IMR-90 (cell line): ENCODE data around the gene AVPR2. TPM values are rescaled to one million over a fixed set of nuclear protein-coding genes. Genes with fewer than 3 reads are reported as not detected.

Experiments used
- ATAC-seq: fragments of 200-7000 bp; cut with Tn5 transposase; 2 replicates; pipeline ENCODE4 v1.9.1; 2020; ENCODE audit warnings: low read depth, mild to moderate bottlenecking, moderate library complexity
- BruUV-seq: library from RNA; stranded (reverse); fragments of 400-500 nt; replicated peaks from 2 replicates; lab custom pipeline; 2021; lab: Mats Ljungman, UMichigan
- CTCF ChIA-PET: fragments of 300-600 bp; formaldehyde crosslinking; extraction: SDS; loops from one replicate; lab custom pipeline; 2021; ENCODE audit warnings: antibody characterized with exemption; lab: Yijun Ruan, JAX
- POLR2A ChIA-PET: fragments of 300-600 bp; sonication (Branson Sonifier 250); formaldehyde crosslinking; loops from one replicate; lab custom pipeline; 2022; ENCODE audit warnings: antibody characterized with exemption; ENCODE audit not compliant: unreplicated experiment; lab: Charles Lee
- DNase-seq: peaks from one replicate; pipeline ENCODE4 v3.0.0; 2013
- H2AFZ ChIP-seq: replicated peaks from 2 replicates; pipeline ENCODE3; 2013; ENCODE audit warnings: low read length, mild to moderate bottlenecking; ENCODE audit not compliant: poor library complexity
- H2AK5ac ChIP-seq: 2 replicates; pipeline ENCODE4 v1.6.1; 2013; ENCODE audit warnings: low read depth, low read length, inconsistent platforms
- H2AK9ac ChIP-seq: replicated peaks from 2 replicates; pipeline ENCODE3; 2013; ENCODE audit warnings: mild to moderate bottlenecking, low read depth, low read length, moderate library complexity; ENCODE audit not compliant: poor library complexity
- H2BK120ac ChIP-seq: 2 replicates; pipeline ENCODE4 v1.6.1; 2013; ENCODE audit warnings: low read depth, low read length, inconsistent platforms
- H2BK15ac ChIP-seq: 3 replicates; pipeline ENCODE4 v1.6.1; 2013; ENCODE audit warnings: low read depth, low read length, inconsistent platforms
- H2BK20ac ChIP-seq: 2 replicates; pipeline ENCODE4 v1.6.1; 2013; ENCODE audit warnings: low read depth, mild to moderate bottlenecking, inconsistent platforms, low read length, moderate library complexity
- H2BK5ac ChIP-seq: 2 replicates; pipeline ENCODE4 v1.6.1; 2013; ENCODE audit warnings: mild to moderate bottlenecking, low read depth, low read length, inconsistent platforms; ENCODE audit not compliant: poor library complexity, severe bottlenecking
- H3K14ac ChIP-seq: replicated peaks from 2 replicates; pipeline ENCODE4 v1.6.1; 2013; ENCODE audit warnings: low read depth, low read length, inconsistent platforms
- H3K18ac ChIP-seq: 2 replicates; pipeline ENCODE4 v1.6.1; 2013; ENCODE audit warnings: low read depth, low read length, control low read depth
- H3K23ac ChIP-seq: 2 replicates; pipeline ENCODE4 v1.6.1; 2013; ENCODE audit warnings: low read depth, low read length, inconsistent platforms
- H3K27ac ChIP-seq: 2 replicates; pipeline ENCODE4 v1.5.1; 2013; ENCODE audit warnings: mild to moderate bottlenecking, control low read depth, low read length; ENCODE audit not compliant: insufficient read depth
- H3K27me3 ChIP-seq: 2 replicates; pipeline ENCODE4 v1.6.1; 2013; ENCODE audit warnings: low read length; ENCODE audit not compliant: control insufficient read depth, insufficient read depth
- H3K36me3 ChIP-seq: 2 replicates; pipeline ENCODE4 v1.6.1; 2013; ENCODE audit warnings: low read length, mixed read lengths; ENCODE audit not compliant: control insufficient read depth, insufficient read depth
- H3K4ac ChIP-seq: 2 replicates; pipeline ENCODE4 v1.6.1; 2013; ENCODE audit warnings: low read depth, low read length, inconsistent platforms
- H3K4me1 ChIP-seq: 2 replicates; pipeline ENCODE4 v1.6.1; 2013; ENCODE audit warnings: low read length, mixed read lengths; ENCODE audit not compliant: control insufficient read depth, insufficient read depth
- H3K4me2 ChIP-seq: 2 replicates; pipeline ENCODE4 v1.6.1; 2013; ENCODE audit warnings: low read depth, mild to moderate bottlenecking, control low read depth, low read length, moderate library complexity
- H3K4me3 ChIP-seq: 2 replicates; pipeline ENCODE4 v1.5.1; 2013; ENCODE audit warnings: low read depth, mild to moderate bottlenecking, control low read depth, low read length, moderate library complexity; ENCODE audit not compliant: insufficient read depth
- H3K56ac ChIP-seq: 2 replicates; pipeline ENCODE4 v1.6.1; 2013; ENCODE audit warnings: low read length, inconsistent platforms; ENCODE audit not compliant: insufficient read depth; ENCODE audit errors: extremely low read depth
- H3K79me1 ChIP-seq, 2 experiments: 2 replicates each; pipeline ENCODE4 v1.6.1; 2013; ENCODE audit warnings: low read length in 2 of 2, inconsistent platforms in 1 of 2, low read depth in 1 of 2
- H3K9ac ChIP-seq: 2 replicates; pipeline ENCODE4 v1.6.1; 2013; ENCODE audit warnings: low read depth, low read length, control low read depth
- H3K9me1 ChIP-seq: 2 replicates; pipeline ENCODE4 v1.6.1; 2013; ENCODE audit warnings: low read length, inconsistent platforms; ENCODE audit not compliant: insufficient read depth
- H3K9me3 ChIP-seq: 2 replicates; pipeline ENCODE4 v1.6.1; 2013; ENCODE audit warnings: low read length; ENCODE audit not compliant: control insufficient read depth, insufficient read depth
- H4K20me1 ChIP-seq: 2 replicates; pipeline ENCODE4 v1.6.1; 2013; ENCODE audit warnings: low read length, inconsistent platforms; ENCODE audit not compliant: insufficient read depth
- H4K5ac ChIP-seq: 2 replicates; pipeline ENCODE4 v1.6.1; 2013; ENCODE audit warnings: mild to moderate bottlenecking, low read depth, low read length, control low read depth
- H4K8ac ChIP-seq, 2 experiments: 2 replicates each; pipeline ENCODE4 v1.6.1; 2013; ENCODE audit warnings: low read depth in 2 of 2, low read length in 2 of 2, control low read depth in 1 of 2, inconsistent platforms in 1 of 2
- H4K91ac ChIP-seq: 2 replicates; pipeline ENCODE4 v1.6.1; 2013; ENCODE audit warnings: low read depth, low read length, inconsistent platforms; ENCODE audit not compliant: insufficient read depth
- BHLHE40 ChIP-seq: fragments of 150-350 bp; IDR thresholded peaks from 2 replicates; pipeline ENCODE4 v1.6.1; 2016; ENCODE audit warnings: mild to moderate bottlenecking, low read depth, low read length
- CEBPB ChIP-seq: IDR thresholded peaks from 2 replicates; pipeline ENCODE4 v1.6.1; 2012; ENCODE audit warnings: low read depth, low read length, improper control_type of control experiment
- CHD1 ChIP-seq: IDR thresholded peaks from 2 replicates; pipeline ENCODE4 v1.6.1; 2012; ENCODE audit warnings: low read depth, low read length, improper control_type of control experiment
- CTCF ChIP-seq: conservative IDR thresholded peaks from 2 replicates; pipeline ENCODE4 v1.5.1; 2012; ENCODE audit warnings: mild to moderate bottlenecking, low read depth, low read length, improper control_type of control experiment
- ELK1 ChIP-seq: fragments of 150-350 bp; IDR thresholded peaks from 2 replicates; pipeline ENCODE4 v1.6.1; 2016; ENCODE audit warnings: low read depth, mild to moderate bottlenecking, low read length, moderate library complexity, borderline replicate concordance
- FOS ChIP-seq: fragments of 150-350 bp; IDR thresholded peaks from 2 replicates; pipeline ENCODE4 v1.6.1; 2016; ENCODE audit warnings: low read depth, low read length
- MAFK ChIP-seq: IDR thresholded peaks from 2 replicates; pipeline ENCODE4 v1.6.1; 2012; ENCODE audit warnings: low read depth, low read length, improper control_type of control experiment
- MAZ ChIP-seq: IDR thresholded peaks from 2 replicates; pipeline ENCODE4 v1.6.1; 2012; ENCODE audit warnings: low read depth, mild to moderate bottlenecking, low read length, improper control_type of control experiment, moderate library complexity, borderline replicate concordance
- MXI1 ChIP-seq: IDR thresholded peaks from 2 replicates; pipeline ENCODE4 v1.6.1; 2012; ENCODE audit warnings: low read depth, mild to moderate bottlenecking, low read length, moderate library complexity, borderline replicate concordance
- NFE2L2 ChIP-seq: fragments of 150-350 bp; IDR thresholded peaks from 2 replicates; pipeline ENCODE4 v1.6.1; 2016; ENCODE audit warnings: low read depth, mild to moderate bottlenecking, low read length
- POLR2A ChIP-seq: IDR thresholded peaks from 2 replicates; pipeline ENCODE4 v1.6.1; 2012; ENCODE audit warnings: mild to moderate bottlenecking, low read depth, low read length
- RAD21 ChIP-seq: IDR thresholded peaks from 2 replicates; pipeline ENCODE4 v1.6.1; 2012; ENCODE audit warnings: low read length, improper control_type of control experiment
- RCOR1 ChIP-seq: IDR thresholded peaks from 2 replicates; pipeline ENCODE4 v1.6.1; 2012; ENCODE audit warnings: mild to moderate bottlenecking, low read length, improper control_type of control experiment; ENCODE audit not compliant: insufficient replicate concordance
- RFX5 ChIP-seq: IDR thresholded peaks from 2 replicates; pipeline ENCODE4 v1.8.0; 2012; ENCODE audit warnings: low read depth, mild to moderate bottlenecking, low read length, moderate library complexity
- SMC3 ChIP-seq: fragments of 150-350 bp; IDR thresholded peaks from 2 replicates; pipeline ENCODE4 v1.6.1; 2016; ENCODE audit warnings: low read depth, mild to moderate bottlenecking, antibody characterized with exemption, low read length, moderate library complexity
- WGBS, 2 experiments: methylation state at CpG; one replicate each; pipeline versions ENCODE4 v1.1.5 to v1.1.7; 2013; ENCODE audit warnings: missing lambda C conversion rate in 2 of 2; ENCODE audit not compliant: insufficient read length in 1 of 2; ENCODE audit errors: extremely low coverage in 2 of 2; 5-methylcytosine and 5-hydroxymethylcytosine counted together
- dilution Hi-C: fragments of 300-500 bp; cut with HindIII; formaldehyde crosslinking; loops from one replicate; pipeline ENCODE4 v1.14.3; 2018; ENCODE audit warnings: low sequenced_read_pairs; ENCODE audit not compliant: unreplicated experiment
- in situ Hi-C: fragments of 300-500 bp; cut with MboI; formaldehyde crosslinking; loops from 3 replicates; pipeline ENCODE4 v1.14.3; 2019; ENCODE audit warnings: low sequenced_read_pairs, inconsistent platforms, mixed read lengths
- intact Hi-C: fragments of 100-400 bp; cut with micrococcal nuclease; formaldehyde crosslinking; loops from 2 replicates; pipeline ENCODE4 v1.10.0; 2022
- polyA plus RNA-seq, 3 experiments: library from polyadenylated mRNA; depleted of rRNA; stranded (reverse); fragments of >200 nt; gene quantifications; 2 replicates each; pipeline ENCODE4 v1.2.3, GENCODE V29; 2012; ENCODE audit warnings: low replicate concordance in 1 of 3
- total RNA-seq: library from RNA; depleted of rRNA; stranded (reverse); fragments of >200 nt; gene quantifications from 2 replicates; pipeline ENCODE4 v1.2.3, GENCODE V29; 2012
- TF ChIP-seq, protein P1 (sequence below): fragments of 150-350 bp; IDR thresholded peaks from 2 replicates; pipeline ENCODE4 v1.6.1; 2017; ENCODE audit warnings: mild to moderate bottlenecking, antibody characterized with exemption, low read length, low read depth

Gene AVPR2
- total and polyA plus RNA-seq, 2 of the 4 experiments (the other 2 are of a cell fraction) = not detected

DNA sequence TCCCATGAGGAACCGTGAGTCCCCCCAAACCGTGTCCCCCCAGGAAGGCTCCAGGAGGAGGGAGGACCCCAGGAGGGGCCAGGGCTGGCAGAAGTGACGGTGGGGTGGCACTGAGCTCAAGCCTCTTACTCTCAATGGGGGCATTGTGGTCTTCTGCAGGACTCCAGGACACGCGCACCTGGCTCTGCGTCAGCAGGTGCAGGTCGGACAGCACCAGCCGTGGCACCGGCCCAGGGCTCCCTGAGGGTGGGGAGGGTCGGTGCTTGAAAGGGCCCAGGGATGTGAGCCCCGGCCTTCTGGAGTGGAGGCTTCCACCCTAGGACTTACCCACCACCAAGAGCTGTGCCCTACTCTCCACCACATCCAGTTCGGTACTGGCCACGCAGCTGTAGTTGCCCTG lies 36.8 kb upstream of the AVPR2 start:
- 100% methylated on average over 1 of the region's 13 CpGs; no CpG with 5 or more reads in 1 of the 2 experiments for WGBS, 2 experiments
- H3K4ac ChIP-seq = no peak overlapping the region

More for the DNA sequence above, 36.8 kb upstream of the AVPR2 start:
- ATAC-seq (no peak), DNase-seq (no peak)
- H3K4me3 ChIP-seq = no peak overlapping the region
- H2BK15ac ChIP-seq = no peak overlapping the region
- TF ChIP-seq FOS (no peak), SMC3 (no peak), CEBPB (no peak), RAD21 (no peak), CTCF (no peak), BHLHE40 (no peak), MAFK (no peak), POLR2A (no peak), RFX5 (no peak), CHD1 (no peak), ELK1 (no peak), MAZ (no peak), RCOR1 (no peak), MXI1 (no peak), NFE2L2 (no peak)
- TF ChIP-seq, protein P1, sequence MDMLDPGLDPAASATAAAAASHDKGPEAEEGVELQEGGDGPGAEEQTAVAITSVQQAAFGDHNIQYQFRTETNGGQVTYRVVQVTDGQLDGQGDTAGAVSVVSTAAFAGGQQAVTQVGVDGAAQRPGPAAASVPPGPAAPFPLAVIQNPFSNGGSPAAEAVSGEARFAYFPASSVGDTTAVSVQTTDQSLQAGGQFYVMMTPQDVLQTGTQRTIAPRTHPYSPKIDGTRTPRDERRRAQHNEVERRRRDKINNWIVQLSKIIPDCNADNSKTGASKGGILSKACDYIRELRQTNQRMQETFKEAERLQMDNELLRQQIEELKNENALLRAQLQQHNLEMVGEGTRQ = no peak
- no peaks in the 10 kb centered on the region for H3K4me1 ChIP-seq
- H3K56ac ChIP-seq = no peak overlapping the region
- no peak overlapping the region for H3K9ac ChIP-seq
- no peak overlapping the region for H3K27ac ChIP-seq
- no peak overlapping the region for H3K23ac ChIP-seq
- H4K5ac ChIP-seq = no peak overlapping the region
- dilution Hi-C loops (no loop called here), intact Hi-C loops (no loop called here), in situ Hi-C loops (no loop called here)
- ChIA-PET POLR2A (no interaction called here), CTCF (no interaction called here)
- no peak overlapping the region for H2BK20ac ChIP-seq
- no peaks in the 10 kb centered on the region for H3K9me1 ChIP-seq
- no peak overlapping the region for H2BK120ac ChIP-seq
- peaks cover 20% of the 10 kb centered on the region for H3K27me3 ChIP-seq
- H2AFZ ChIP-seq = no peak overlapping the region
- no TSS peak for BruUV-seq
- no peak overlapping the region for H3K14ac ChIP-seq
- H4K20me1 ChIP-seq = no peaks in the 10 kb centered on the region
- no peaks in the 10 kb centered on the region for H3K36me3 ChIP-seq
- no peak overlapping the region for H2AK9ac ChIP-seq
- H2BK5ac ChIP-seq = no peak overlapping the region
- no peak overlapping the region for H4K8ac ChIP-seq
- H2AK5ac ChIP-seq = no peak overlapping the region
- H3K18ac ChIP-seq = no peak overlapping the region
- H3K9me3 ChIP-seq = peaks cover 7% of the 10 kb centered on the region
- H3K4me2 ChIP-seq = no peak overlapping the region
- no peaks in the 10 kb centered on the region for H3K79me1 ChIP-seq
- no peak overlapping the region for H4K91ac ChIP-seq
